Activated CD4-positive, alpha-beta T cell treated with anti-CD3 and anti-CD28 coated beads for 4 hours (primary cell): Measurements from ENCODE around the gene TNNI3.
"Not testable (repeated sequence)": the region's sequence is repeated elsewhere in the genome, so short reads cannot be mapped to it uniquely, and the experiment has no call there.

Experiments used
- DNase-seq, 2 donors: peaks; one replicate each; pipeline ENCODE4 v3.0.0-alpha.2; 2020

The TNNI3 gene

GRCh38 chr19:55172741-55173140 lies 15.2 kb upstream of the TNNI3 start:
- DNase-seq, result no peak

- DNase-seq, result not testable (repeated sequence)
Observed at GRCh38 chr19:55172318-55172717, 14.8 kb upstream of the TNNI3 start.

GRCh38 chr19:55171440-55171839 lies 13.9 kb upstream of the TNNI3 start:
- DNase-seq, result no peak

GRCh38 chr19:55169136-55169535 lies 11.6 kb upstream of the TNNI3 start:
- no peak for DNase-seq

- DNase-seq, result peak; percentile 25 to 45
Observed at GRCh38 chr19:55166530-55167268, 9.2 kb upstream of the TNNI3 start, which contains the start of gene DNAAF3. DNAAF3 (minus strand) TSS chr19:55166613; CDS start chr19:55166413, 200 bp downstream.

- DNase-seq, result peak in 1 of 2 donors; percentile 32
Observed at GRCh38 chr19:55165952-55166529, 8.5 kb upstream of the TNNI3 start.

- no peak for DNase-seq
Observed at GRCh38 chr19:55161571-55162322, 4.2 kb upstream of the TNNI3 start.

- no peak for DNase-seq
Observed at GRCh38 chr19:55160986-55161365, 3.4 kb upstream of the TNNI3 start.

- DNase-seq, result peak; percentile 78 to 80
Observed at GRCh38 chr19:55160128-55160985, 2.8 kb upstream of the TNNI3 start.

- no peak for DNase-seq
Observed at GRCh38 chr19:55158848-55159749, 1.6 kb upstream of the TNNI3 start.

GRCh38 chr19:55158423-55158822 lies 891 bp upstream of the TNNI3 start:
- no peak for DNase-seq

GRCh38 chr19:55156202-55157063 lies 1.1 kb downstream of the TNNI3 start:
- peak in 1 of 2 donors; percentile 21 for DNase-seq

- not testable (repeated sequence) for DNase-seq
Observed at GRCh38 chr19:55155784-55156183, 1.7 kb downstream of the TNNI3 start.

GRCh38 chr19:55153652-55154264 lies 3.8 kb downstream of the TNNI3 start:
- DNase-seq, result no peak

GRCh38 chr19:55152017-55152416 lies 5.5 kb downstream of the TNNI3 start:
- DNase-seq, result no peak

GRCh38 chr19:55149078-55150003 lies 8.2 kb downstream of the TNNI3 start, which contains the start of gene TNNT1:
TNNT1 (minus strand) TSS chr19:55149206; CDS start chr19:55147157, 2,049 bp downstream.
- DNase-seq, result no peak

GRCh38 chr19:55147545-55148251 lies 9.8 kb downstream of the TNNI3 start:
- DNase-seq, result no peak

GRCh38 chr19:55146705-55147273 lies 10.7 kb downstream of the TNNI3 start:
- DNase-seq, result no peak
